NCI-H1694 (cell line): Measurements from ENCODE around the gene RBMY1B.
"Not testable (repeated sequence)": the region's sequence is repeated elsewhere in the genome, so short reads cannot be mapped to it uniquely, and the experiment has no call there.

Source experiments
- DNase-seq: peaks from one replicate; lab custom pipeline; 2025; lab: John Stamatoyannopoulos, UW

The RBMY1B gene

GRCh38 chrY:21511038-21511437 lies at the start of gene RBMY1B:
RBMY1B (plus strand) TSS chrY:21511338; CDS start chrY:21513351, 2,013 bp downstream.
- DNase-seq, result not testable (repeated sequence)

GRCh38 chrY:21462915-21463314 lies 48.2 kb upstream of the RBMY1B start:
- DNase-seq, result not testable (repeated sequence)

- DNase-seq, result no peak
These were observed 28.2 kb upstream of the RBMY1B start for GRCh38 chrY:21482967-21483366.

- not testable (repeated sequence) for DNase-seq
These were observed 23.4 kb downstream of the RBMY1B start, which contains the start of gene RBMY1A1 for GRCh38 chrY:21534579-21534978. RBMY1A1 (plus strand) TSS chrY:21534879; CDS start chrY:21536892, 2,013 bp downstream.

- not testable (repeated sequence) for DNase-seq
These were observed 48.3 kb downstream of the RBMY1B start for GRCh38 chrY:21559316-21559984.
